ENCODE measurements around the gene KIAA1549. TPM values are rescaled to one million over a fixed set of nuclear protein-coding genes. Genes with fewer than 3 reads are reported as not detected.

Gene KIAA1549
- polyA plus RNA-seq, 1 experiment, result 2.5 TPM

DNA sequence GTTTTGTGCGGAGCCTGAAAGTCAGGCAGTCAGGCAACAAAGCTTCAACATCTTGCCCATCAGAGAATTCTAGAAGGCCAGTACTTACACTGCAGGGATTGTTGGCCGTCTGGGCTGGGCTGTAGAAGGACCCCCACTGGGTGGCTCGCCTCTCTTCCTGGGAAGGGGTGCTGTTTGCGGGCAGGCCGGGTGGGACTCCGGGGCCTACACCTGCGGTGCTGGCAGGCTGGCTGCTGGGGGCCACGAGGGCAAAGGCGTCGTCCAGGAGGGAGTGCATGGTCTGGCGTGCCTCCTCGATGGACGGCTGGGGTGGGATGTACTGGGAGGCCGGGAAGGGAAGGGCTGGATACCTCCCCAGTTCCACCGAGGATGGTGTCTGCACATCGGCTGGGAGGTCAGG, 120.1 kb downstream of the KIAA1549 start:
- POLR2A ChIA-PET, result no interaction called here

DNA sequence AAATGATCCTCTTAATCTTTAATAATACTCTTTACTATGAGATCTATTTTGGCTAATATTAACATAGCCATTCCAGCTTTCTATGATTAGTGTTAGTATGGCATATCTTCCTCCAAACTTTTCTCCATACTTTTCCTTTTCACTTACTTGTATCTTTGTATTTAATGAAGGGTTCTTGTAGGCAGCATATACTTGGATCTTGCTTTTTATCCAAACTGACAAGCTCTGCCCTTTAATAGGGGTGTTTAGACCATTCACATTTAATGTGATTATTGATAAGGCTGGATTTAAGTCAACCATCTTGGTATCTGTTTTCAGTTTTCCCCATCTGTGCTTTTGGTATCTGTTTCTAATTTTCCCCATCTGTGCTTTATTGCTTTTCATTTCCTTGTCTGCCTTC, 123.5 kb downstream of the KIAA1549 start:
- DNase-seq (ENCODE audit: low read depth), result no peak
- H3K27me3 ChIP-seq (ENCODE audit: control insufficient read depth, insufficient read depth, low read length), result no peaks in the 10 kb centered on the region
- H3K4me3 ChIP-seq (ENCODE audit: low read depth, low read length), result no peak overlapping the region
- POLR2A ChIA-PET, result no interaction called here
- CTCF ChIA-PET, result interaction anchor here (1.6 kb wide), 1 partner anchor 29 kb away, joined by 3 read pairs; no protein-coding TSS in a partner anchor
- TF ChIP-seq, protein P1, sequence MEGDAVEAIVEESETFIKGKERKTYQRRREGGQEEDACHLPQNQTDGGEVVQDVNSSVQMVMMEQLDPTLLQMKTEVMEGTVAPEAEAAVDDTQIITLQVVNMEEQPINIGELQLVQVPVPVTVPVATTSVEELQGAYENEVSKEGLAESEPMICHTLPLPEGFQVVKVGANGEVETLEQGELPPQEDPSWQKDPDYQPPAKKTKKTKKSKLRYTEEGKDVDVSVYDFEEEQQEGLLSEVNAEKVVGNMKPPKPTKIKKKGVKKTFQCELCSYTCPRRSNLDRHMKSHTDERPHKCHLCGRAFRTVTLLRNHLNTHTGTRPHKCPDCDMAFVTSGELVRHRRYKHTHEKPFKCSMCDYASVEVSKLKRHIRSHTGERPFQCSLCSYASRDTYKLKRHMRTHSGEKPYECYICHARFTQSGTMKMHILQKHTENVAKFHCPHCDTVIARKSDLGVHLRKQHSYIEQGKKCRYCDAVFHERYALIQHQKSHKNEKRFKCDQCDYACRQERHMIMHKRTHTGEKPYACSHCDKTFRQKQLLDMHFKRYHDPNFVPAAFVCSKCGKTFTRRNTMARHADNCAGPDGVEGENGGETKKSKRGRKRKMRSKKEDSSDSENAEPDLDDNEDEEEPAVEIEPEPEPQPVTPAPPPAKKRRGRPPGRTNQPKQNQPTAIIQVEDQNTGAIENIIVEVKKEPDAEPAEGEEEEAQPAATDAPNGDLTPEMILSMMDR (IDR thresholded peaks at IDR 0.05; ENCODE audit: insufficient read depth, low read depth, low read length), result no peak
- H3K36me3 ChIP-seq (ENCODE audit: control insufficient read depth, insufficient read depth, low read length), result peaks cover 4% of the 10 kb centered on the region; the same call in 1 of the 2 replicates

More for the DNA sequence above, 120.1 kb downstream of the KIAA1549 start:
- TF ChIP-seq, protein P1 (IDR thresholded peaks at IDR 0.05; ENCODE audit: insufficient read depth, low read depth, low read length), result no peak
- Histone ChIP-seq H3K4me3 (ENCODE audit: low read depth, low read length) (no peak overlapping the region), H3K36me3 (ENCODE audit: control insufficient read depth, insufficient read depth, low read length) (peaks cover 3% of the 10 kb centered on the region; the same call in 1 of the 2 replicates), H3K27me3 (ENCODE audit: control insufficient read depth, insufficient read depth, low read length) (no peaks in the 10 kb centered on the region)
- CTCF ChIA-PET, result no interaction called here
- no peak for DNase-seq (ENCODE audit: low read depth)

DNA sequence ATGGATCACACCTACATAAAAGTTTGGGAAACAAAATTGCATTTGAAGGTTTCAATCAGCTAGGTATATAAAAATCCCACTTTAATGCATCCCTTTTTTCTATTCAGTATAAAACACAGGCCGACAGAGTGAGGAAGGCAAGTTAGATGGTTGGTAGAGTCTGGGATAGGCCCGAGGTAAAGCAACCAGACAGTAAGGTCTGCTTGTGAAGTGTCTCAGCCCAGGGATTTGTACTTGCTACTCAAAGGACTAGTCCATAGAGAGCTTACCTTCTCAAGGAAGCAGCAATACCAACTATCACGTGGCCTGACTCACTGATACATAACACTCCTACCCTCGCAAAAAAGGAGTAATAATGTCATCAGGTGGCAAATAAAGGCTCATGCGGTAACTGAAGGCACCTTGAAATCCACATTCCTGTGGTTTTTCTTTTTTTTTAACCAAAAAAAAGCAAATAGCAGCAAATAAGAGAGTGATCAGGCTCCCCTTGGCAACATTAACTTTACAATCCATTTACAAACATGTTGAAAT, 127.0 kb downstream of the KIAA1549 start:
- Histone ChIP-seq H3K27me3 (ENCODE audit: control insufficient read depth, insufficient read depth, low read length) (no peaks in the 10 kb centered on the region), H3K4me3 (ENCODE audit: low read depth, low read length) (no peak overlapping the region), H3K36me3 (ENCODE audit: control insufficient read depth, insufficient read depth, low read length) (peaks cover 1% of the 10 kb centered on the region; the same call in 1 of the 2 replicates)
- TF ChIP-seq, protein P1 (IDR thresholded peaks at IDR 0.05; ENCODE audit: insufficient read depth, low read depth, low read length), result no peak
- ChIA-PET POLR2A (no interaction called here), CTCF (no interaction called here)
- no peak for DNase-seq (ENCODE audit: low read depth)

DNA sequence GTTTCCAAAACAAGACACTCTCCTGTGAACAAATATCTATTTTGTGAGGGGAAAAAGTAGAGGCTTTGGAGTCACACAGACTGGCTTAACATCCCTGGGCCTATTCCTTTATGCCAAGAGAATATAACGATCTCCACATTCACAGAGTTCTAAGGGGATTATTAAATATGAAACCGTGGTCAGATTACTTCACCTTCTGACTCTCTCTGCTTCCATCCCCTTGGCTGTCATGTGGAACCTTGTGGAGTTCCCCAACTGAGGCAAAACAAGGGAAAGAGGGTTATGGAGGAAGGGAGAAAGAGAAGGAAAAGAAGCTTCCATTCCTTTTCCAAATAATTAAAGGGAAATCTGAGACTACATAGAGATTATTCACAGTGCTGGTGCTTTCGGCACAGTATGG, 127.7 kb downstream of the KIAA1549 start:
- DNase-seq (ENCODE audit: low read depth), result no peak
- Histone ChIP-seq H3K27me3 (ENCODE audit: control insufficient read depth, insufficient read depth, low read length) (no peaks in the 10 kb centered on the region), H3K36me3 (ENCODE audit: control insufficient read depth, insufficient read depth, low read length) (peaks cover 1% of the 10 kb centered on the region; the same call in 1 of the 2 replicates), H3K4me3 (ENCODE audit: low read depth, low read length) (no peak overlapping the region)
- ChIA-PET CTCF (no interaction called here), POLR2A (no interaction called here)
- TF ChIP-seq, protein P1 (IDR thresholded peaks at IDR 0.05; ENCODE audit: insufficient read depth, low read depth, low read length), result no peak

DNA sequence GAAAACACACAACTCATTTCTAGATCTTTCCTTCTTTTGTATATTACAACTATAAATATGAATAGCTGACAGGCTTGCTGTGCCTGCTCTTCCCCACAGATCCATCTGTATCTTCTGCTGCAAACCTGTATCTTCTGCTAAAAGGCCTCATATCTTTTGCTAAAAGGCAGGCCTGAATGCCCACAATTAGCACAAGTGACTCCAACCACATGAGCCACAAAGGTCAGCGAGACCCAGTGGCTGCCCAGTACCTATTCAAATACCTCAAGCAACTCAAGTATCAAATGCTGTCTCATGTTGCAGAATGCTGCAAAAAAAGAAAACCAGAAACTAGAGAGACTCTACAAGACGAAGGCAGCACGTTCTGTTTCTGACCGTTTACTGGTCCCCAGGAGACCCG, 128.7 kb downstream of the KIAA1549 start:
- POLR2A ChIA-PET, result no interaction called here
- H3K36me3 ChIP-seq (ENCODE audit: control insufficient read depth, insufficient read depth, low read length), result peaks cover 1% of the 10 kb centered on the region; the same call in 1 of the 2 replicates

More for the DNA sequence above, 128.7 kb downstream of the KIAA1549 start:
- no peak for DNase-seq (ENCODE audit: low read depth)
- CTCF ChIA-PET, result no interaction called here
- no peaks in the 10 kb centered on the region for H3K27me3 ChIP-seq (ENCODE audit: control insufficient read depth, insufficient read depth, low read length)
- TF ChIP-seq, protein P1 (IDR thresholded peaks at IDR 0.05; ENCODE audit: insufficient read depth, low read depth, low read length), result no peak
- no peak overlapping the region for H3K4me3 ChIP-seq (ENCODE audit: low read depth, low read length)
